Ovary (tissue), 3 donors: ENCODE data around the gene ZNF775.

Experiments
- POLR2A ChIP-seq: fragments of 450-650 bp; IDR thresholded peaks from one replicate; pipeline ENCODE4 v1.6.1; 2017; ENCODE audit warnings: antibody characterized with exemption, mild to moderate bottlenecking, moderate library complexity
- TF ChIP-seq, protein P1 (sequence below), 3 donors: fragments of 450-650 bp in 2 of 3; fragments of 200-600 bp in 1 of 3; IDR thresholded peaks; one replicate each; pipeline versions ENCODE4 v1.5.1 to v1.8.0; 2016 to 2022; ENCODE audit warnings: antibody characterized with exemption in 3 of 3, mild to moderate bottlenecking in 1 of 3
- donor health status: DM: no; HTN: no; CAD: no.

DNA sequence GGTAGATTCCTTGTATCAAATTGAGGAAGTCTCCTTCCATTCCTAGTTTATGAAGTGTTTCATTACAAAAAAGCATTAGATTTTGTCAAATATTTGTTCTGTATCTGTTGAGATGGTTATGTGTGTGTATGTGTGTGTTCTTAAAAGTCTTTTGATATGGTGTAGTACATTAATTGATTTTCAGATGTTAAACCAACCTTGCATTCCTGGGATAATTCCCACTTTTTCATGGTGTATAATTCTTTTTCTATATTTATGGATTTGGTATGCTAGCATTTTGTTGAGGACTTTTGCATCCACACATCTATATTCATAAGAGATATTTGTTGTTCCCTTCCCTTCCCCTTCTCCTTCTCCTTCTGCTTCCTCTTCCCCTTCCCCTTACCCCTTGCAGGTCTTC, 62.4 kb downstream of the ZNF775 start:
- TF ChIP-seq POLR2A: no peak
- TF ChIP-seq, protein P1, sequence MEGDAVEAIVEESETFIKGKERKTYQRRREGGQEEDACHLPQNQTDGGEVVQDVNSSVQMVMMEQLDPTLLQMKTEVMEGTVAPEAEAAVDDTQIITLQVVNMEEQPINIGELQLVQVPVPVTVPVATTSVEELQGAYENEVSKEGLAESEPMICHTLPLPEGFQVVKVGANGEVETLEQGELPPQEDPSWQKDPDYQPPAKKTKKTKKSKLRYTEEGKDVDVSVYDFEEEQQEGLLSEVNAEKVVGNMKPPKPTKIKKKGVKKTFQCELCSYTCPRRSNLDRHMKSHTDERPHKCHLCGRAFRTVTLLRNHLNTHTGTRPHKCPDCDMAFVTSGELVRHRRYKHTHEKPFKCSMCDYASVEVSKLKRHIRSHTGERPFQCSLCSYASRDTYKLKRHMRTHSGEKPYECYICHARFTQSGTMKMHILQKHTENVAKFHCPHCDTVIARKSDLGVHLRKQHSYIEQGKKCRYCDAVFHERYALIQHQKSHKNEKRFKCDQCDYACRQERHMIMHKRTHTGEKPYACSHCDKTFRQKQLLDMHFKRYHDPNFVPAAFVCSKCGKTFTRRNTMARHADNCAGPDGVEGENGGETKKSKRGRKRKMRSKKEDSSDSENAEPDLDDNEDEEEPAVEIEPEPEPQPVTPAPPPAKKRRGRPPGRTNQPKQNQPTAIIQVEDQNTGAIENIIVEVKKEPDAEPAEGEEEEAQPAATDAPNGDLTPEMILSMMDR (IDR thresholded peaks at IDR 0.05): no peak
